ENCODE results near the gene PRPH. TPM values are rescaled to one million over a fixed set of nuclear protein-coding genes. Genes with fewer than 3 reads are reported as not detected.

Gene PRPH
- total and polyA plus RNA-seq, 2 donors (not counting 1 experiment from before 2014, with no cell fraction given): not detected

DNA sequence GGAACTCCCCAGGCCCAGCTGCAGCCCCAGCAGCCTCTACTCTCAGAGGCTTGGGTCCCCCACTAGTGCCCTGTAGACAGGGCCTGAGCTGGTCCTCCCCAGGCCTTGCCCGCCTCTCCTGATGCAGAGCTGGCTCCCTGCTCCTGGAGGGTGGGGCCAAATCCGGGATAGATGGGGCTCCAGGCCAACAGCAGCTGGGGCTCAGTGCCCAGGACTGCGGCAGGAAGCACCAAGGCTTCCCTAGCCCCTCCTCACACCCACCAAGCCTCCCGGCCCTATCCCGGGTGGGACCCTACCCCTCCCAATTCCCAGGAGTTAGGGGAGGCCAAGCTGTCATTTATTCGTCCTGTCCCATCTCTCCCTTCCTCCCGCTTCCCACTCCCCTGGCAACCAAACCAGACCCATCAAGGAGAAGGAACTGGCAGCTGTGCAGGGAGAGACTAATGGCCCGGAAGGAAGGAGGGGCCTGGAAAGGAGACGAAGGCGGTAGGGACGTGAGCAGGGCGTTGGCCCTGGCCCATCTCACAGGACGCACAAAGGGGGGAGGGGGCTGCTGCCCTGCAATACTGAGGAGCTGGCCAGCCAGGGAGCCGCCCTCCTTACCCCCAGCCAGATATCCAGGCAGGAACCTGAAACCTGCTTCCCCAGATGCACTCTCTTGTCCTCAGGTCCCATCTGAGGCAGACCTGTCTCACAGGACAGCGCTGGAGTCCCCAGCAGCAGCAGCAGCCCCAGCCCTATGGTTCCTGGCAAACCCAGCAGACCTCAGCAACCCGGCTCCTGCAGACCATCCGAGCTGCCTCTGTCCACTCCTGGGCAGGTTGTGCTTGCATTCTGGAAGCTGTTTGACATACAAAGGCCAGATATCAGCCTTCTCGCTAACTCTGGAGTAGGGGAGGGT, 1.6 kb upstream of the PRPH start:
- peaks cover 30 to 38% of the 10 kb centered on the region in 2 donors for H3K4me1 ChIP-seq (ENCODE audit: control insufficient read depth in 2 of 2, insufficient read depth in 2 of 2, low read length in 2 of 2)
- no peaks in the 10 kb centered on the region for H3K79me2 ChIP-seq (ENCODE audit: control insufficient read depth, insufficient read depth, low read length)
- ChIA-PET CTCF (interaction anchor here (0.5 to 13.4 kb wide), 8 partner anchors 39 to 439 kb away, joined by 3 to 139 read pairs (median 8); partner anchors contain the start of gene DNAJC22), POLR2A (no interaction called here)
- H3K27me3 ChIP-seq (replicated peaks in 1 of 4; ENCODE audit: control extremely low read depth in 1 of 4, control insufficient read depth in 3 of 4, insufficient read depth in 4 of 4, low read length in 3 of 4): peaks cover 0 to 63% (median 27%) of the 10 kb centered on the region in 4 experiments
- H2AFZ ChIP-seq (ENCODE audit: insufficient read depth, low read depth, low read length, poor library complexity, severe bottlenecking): no peak overlapping the region
- no peak overlapping the region for H3K4me3 ChIP-seq (ENCODE audit: control extremely low read depth in 1 of 5, extremely low read depth in 1 of 5, insufficient read depth in 1 of 5, low read depth in 2 of 5, low read length in 4 of 5)
- DNase-seq: no peak
- H3K27ac ChIP-seq (ENCODE audit: low read length in 2 of 2): no peak overlapping the region
- H3K4me2 ChIP-seq (replicated peaks; ENCODE audit: low read depth, low read length, poor library complexity, severe bottlenecking): no peak overlapping the region
- ATAC-seq (ENCODE audit: low read depth): no peak
- Mint-ChIP-seq H3K27ac (no peak overlapping the region), H3K4me3 (no peak overlapping the region), H3K27me3 (peaks cover 46% of the 10 kb centered on the region), H3K9me3 (ENCODE audit: insufficient read depth) (no peaks in the 10 kb centered on the region), H3K4me1 (peaks cover 22% of the 10 kb centered on the region)
- peaks cover 0 to 18% (median 0%) of the 10 kb centered on the region in 3 donors for H3K9me3 ChIP-seq (ENCODE audit: control extremely low read depth in 1 of 3, control insufficient read depth in 2 of 3, insufficient read depth in 1 of 3, low read length in 2 of 3)
- 66% methylated on average over 13 of the region's 18 CpGs for WGBS (ENCODE audit: insufficient coverage)
- no peak for TF ChIP-seq EZH2 (IDR thresholded peaks at IDR 0.05; ENCODE audit: borderline replicate concordance, insufficient read depth, low read depth, low read length, poor library complexity, severe bottlenecking)
- TF ChIP-seq, protein P1, sequence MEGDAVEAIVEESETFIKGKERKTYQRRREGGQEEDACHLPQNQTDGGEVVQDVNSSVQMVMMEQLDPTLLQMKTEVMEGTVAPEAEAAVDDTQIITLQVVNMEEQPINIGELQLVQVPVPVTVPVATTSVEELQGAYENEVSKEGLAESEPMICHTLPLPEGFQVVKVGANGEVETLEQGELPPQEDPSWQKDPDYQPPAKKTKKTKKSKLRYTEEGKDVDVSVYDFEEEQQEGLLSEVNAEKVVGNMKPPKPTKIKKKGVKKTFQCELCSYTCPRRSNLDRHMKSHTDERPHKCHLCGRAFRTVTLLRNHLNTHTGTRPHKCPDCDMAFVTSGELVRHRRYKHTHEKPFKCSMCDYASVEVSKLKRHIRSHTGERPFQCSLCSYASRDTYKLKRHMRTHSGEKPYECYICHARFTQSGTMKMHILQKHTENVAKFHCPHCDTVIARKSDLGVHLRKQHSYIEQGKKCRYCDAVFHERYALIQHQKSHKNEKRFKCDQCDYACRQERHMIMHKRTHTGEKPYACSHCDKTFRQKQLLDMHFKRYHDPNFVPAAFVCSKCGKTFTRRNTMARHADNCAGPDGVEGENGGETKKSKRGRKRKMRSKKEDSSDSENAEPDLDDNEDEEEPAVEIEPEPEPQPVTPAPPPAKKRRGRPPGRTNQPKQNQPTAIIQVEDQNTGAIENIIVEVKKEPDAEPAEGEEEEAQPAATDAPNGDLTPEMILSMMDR (IDR thresholded peaks at IDR 0.05): no peak
- H3K9ac ChIP-seq (ENCODE audit: low read length): no peak overlapping the region
- intact Hi-C loops (cut with micrococcal nuclease): no loop called here
- H4K20me1 ChIP-seq (ENCODE audit: control insufficient read depth, insufficient read depth, low read length, poor library complexity, severe bottlenecking): no peaks in the 10 kb centered on the region
- H3K36me3 ChIP-seq (replicated peaks in 1 of 2; ENCODE audit: control extremely low read depth in 1 of 2, control insufficient read depth in 1 of 2, extremely low read depth in 1 of 2, insufficient read depth in 2 of 2, low read length in 1 of 2): no peaks in the 10 kb centered on the region
